ENCODE data around the gene TRAF2.

The TRAF2 gene

GRCh38 chr9:136944212-136944518, 57.8 kb downstream of the TRAF2 start:
- peaks cover 3% of the 10 kb centered on the region; the same call in 1 of the 2 replicates for H3K4me1 ChIP-seq (ENCODE audit: low read length)
- DNase-seq = no peak
- H3K36me3 ChIP-seq (replicated peaks; ENCODE audit: insufficient read depth, low read length) = peaks cover 17% of the 10 kb centered on the region
- TF ChIP-seq EZH2phosphoT487 (IDR thresholded peaks at IDR 0.05; ENCODE audit: low read length) (no peak), CTCF (IDR thresholded peaks at IDR 0.05; ENCODE audit: low read length) (no peak), EZH2 (optimal IDR thresholded peaks at IDR 0.05; ENCODE audit: low read depth, low read length) (no peak)
- no peaks in the 10 kb centered on the region for H3K9me2 ChIP-seq (replicated peaks; ENCODE audit: insufficient read depth, low read length)
- peaks cover 29% of the 10 kb centered on the region for H3K79me2 ChIP-seq (ENCODE audit: low read length)
- 0 out of 2 replicates have a peak overlapping the region, but pooled peaks have one; percentile 42 for H2AFZ ChIP-seq (ENCODE audit: low read length)
- H4K20me1 ChIP-seq (ENCODE audit: insufficient read depth, low read length) = no peaks in the 10 kb centered on the region
- H3K9me3 ChIP-seq (replicated peaks; ENCODE audit: insufficient read depth, low read length) = no peaks in the 10 kb centered on the region
- peak overlapping the region; percentile 93 for H3K4me3 ChIP-seq (ENCODE audit: low read length)
- peak overlapping the region; percentile 84 for H3K9ac ChIP-seq (ENCODE audit: low read length)
- no peaks in the 10 kb centered on the region for H3F3A ChIP-seq (ENCODE audit: insufficient read depth, low read length)
- H3K27ac ChIP-seq (ENCODE audit: low read length) = peak overlapping the region; percentile 44; the same call in 1 of the 2 replicates
- no peaks in the 10 kb centered on the region for H3K27me3 ChIP-seq (replicated peaks; ENCODE audit: insufficient read depth, low read length)
- H3K4me2 ChIP-seq (ENCODE audit: low read depth, low read length) = peak overlapping the region; percentile 91; the same call in 1 of the 2 replicates

GRCh38 chr9:136944519-136945332, 58.4 kb downstream of the TRAF2 start, which contains the start of the genes C8G and FBXW5:
Gene C8G (plus strand): TSS chr9:136945243. CDS start chr9:136945321, 78 bp downstream.
Gene FBXW5 (minus strand): TSS chr9:136944738. CDS start chr9:136944083, 655 bp downstream.
- Histone ChIP-seq H3K4me1 (ENCODE audit: low read length) (peaks cover 3% of the 10 kb centered on the region; the same call in 1 of the 2 replicates), H3K9ac (ENCODE audit: low read length) (peak within 1 kb of the TSS; percentile 84), H2AFZ (ENCODE audit: low read length) (peak within 1 kb of the TSS; percentile 42; the same call in 1 of the 2 replicates), H3K36me3 (replicated peaks; ENCODE audit: insufficient read depth, low read length) (peaks cover 17% of the 10 kb centered on the region), H3K4me2 (ENCODE audit: low read depth, low read length) (peak within 1 kb of the TSS; percentile 91), H3K9me3 (replicated peaks; ENCODE audit: insufficient read depth, low read length) (no peaks in the 10 kb centered on the region), H3K27ac (ENCODE audit: low read length) (peak within 1 kb of the TSS; percentile 44; the same call in 1 of the 2 replicates), H4K20me1 (ENCODE audit: insufficient read depth, low read length) (no peaks in the 10 kb centered on the region), H3K9me2 (replicated peaks; ENCODE audit: insufficient read depth, low read length) (no peaks in the 10 kb centered on the region), H3K27me3 (replicated peaks; ENCODE audit: insufficient read depth, low read length) (no peaks in the 10 kb centered on the region), H3F3A (ENCODE audit: insufficient read depth, low read length) (no peaks in the 10 kb centered on the region), H3K79me2 (ENCODE audit: low read length) (peaks cover 29% of the 10 kb centered on the region), H3K4me3 (ENCODE audit: low read length) (peak within 1 kb of the TSS; percentile 93)
- TF ChIP-seq EZH2phosphoT487 (IDR thresholded peaks at IDR 0.05; ENCODE audit: low read length) (no peak), CTCF (IDR thresholded peaks at IDR 0.05; ENCODE audit: low read length) (peak; percentile 90)
- peak; percentile 97 for DNase-seq

GRCh38 chr9:136945333-136946227, 59.3 kb downstream of the TRAF2 start:
- no peaks in the 10 kb centered on the region for H3K9me2 ChIP-seq (replicated peaks; ENCODE audit: insufficient read depth, low read length)
- TF ChIP-seq EZH2phosphoT487 (IDR thresholded peaks at IDR 0.05; ENCODE audit: low read length) = no peak
- TF ChIP-seq EZH2 (optimal IDR thresholded peaks at IDR 0.05; ENCODE audit: low read depth, low read length) = no peak
- TF ChIP-seq CTCF (IDR thresholded peaks at IDR 0.05; ENCODE audit: low read length) = no peak
- H3K4me2 ChIP-seq (ENCODE audit: low read depth, low read length) = no peak overlapping the region
- H3F3A ChIP-seq (ENCODE audit: insufficient read depth, low read length) = no peaks in the 10 kb centered on the region
- no peaks in the 10 kb centered on the region for H4K20me1 ChIP-seq (ENCODE audit: insufficient read depth, low read length)
- peaks cover 17% of the 10 kb centered on the region for H3K36me3 ChIP-seq (replicated peaks; ENCODE audit: insufficient read depth, low read length)
- H2AFZ ChIP-seq (ENCODE audit: low read length) = no peak overlapping the region
- no peaks in the 10 kb centered on the region for H3K27me3 ChIP-seq (replicated peaks; ENCODE audit: insufficient read depth, low read length)
- no peaks in the 10 kb centered on the region for H3K9me3 ChIP-seq (replicated peaks; ENCODE audit: insufficient read depth, low read length)
- peaks cover 7% of the 10 kb centered on the region for H3K4me1 ChIP-seq (ENCODE audit: low read length)
- H3K9ac ChIP-seq (ENCODE audit: low read length) = no peak overlapping the region
- DNase-seq = no peak
- peaks cover 29% of the 10 kb centered on the region for H3K79me2 ChIP-seq (ENCODE audit: low read length)
- no peak overlapping the region for H3K4me3 ChIP-seq (ENCODE audit: low read length)
- no peak overlapping the region for H3K27ac ChIP-seq (ENCODE audit: low read length)

All from MM.1S (cell line).